22Rv1 (cell line): ENCODE results near the gene DCDC2C.

ENCODE experiments used
- H3K27ac ChIP-seq: fragments of 450-650 bp; 2 replicates; pipeline ENCODE4 v1.5.1; 2017
- ZFX ChIP-seq: fragments of 450-650 bp; IDR thresholded peaks from 2 replicates; pipeline ENCODE4 v1.6.1; 2017; ENCODE audit warnings: antibody characterized with exemption, borderline replicate concordance
- TF ChIP-seq, protein P1 (sequence below): fragments of 450-650 bp; IDR thresholded peaks from 2 replicates; pipeline ENCODE4 v1.5.1; 2017; ENCODE audit warnings: mild to moderate bottlenecking

The DCDC2C gene

DNA sequence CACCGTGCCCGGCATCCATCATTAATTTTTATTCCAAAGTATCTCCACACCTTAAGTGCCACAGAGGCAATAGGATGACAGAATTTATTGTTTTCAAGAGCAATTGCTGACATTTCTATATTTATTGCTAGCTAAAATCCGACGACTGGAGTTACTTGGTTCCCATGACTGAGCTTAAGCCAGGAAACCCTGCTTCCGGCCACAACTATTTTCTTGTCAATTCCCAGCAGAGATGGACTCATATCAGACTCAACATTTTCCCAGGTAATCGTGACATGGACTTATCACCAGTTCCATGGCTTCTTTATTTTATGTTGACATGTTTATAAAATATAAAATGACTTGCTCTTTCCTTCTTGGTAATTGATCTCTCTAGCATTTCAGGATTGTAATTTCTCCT lies 20.6 kb upstream of the DCDC2C start:
- TF ChIP-seq ZFX, result no peak
- TF ChIP-seq, protein P1, sequence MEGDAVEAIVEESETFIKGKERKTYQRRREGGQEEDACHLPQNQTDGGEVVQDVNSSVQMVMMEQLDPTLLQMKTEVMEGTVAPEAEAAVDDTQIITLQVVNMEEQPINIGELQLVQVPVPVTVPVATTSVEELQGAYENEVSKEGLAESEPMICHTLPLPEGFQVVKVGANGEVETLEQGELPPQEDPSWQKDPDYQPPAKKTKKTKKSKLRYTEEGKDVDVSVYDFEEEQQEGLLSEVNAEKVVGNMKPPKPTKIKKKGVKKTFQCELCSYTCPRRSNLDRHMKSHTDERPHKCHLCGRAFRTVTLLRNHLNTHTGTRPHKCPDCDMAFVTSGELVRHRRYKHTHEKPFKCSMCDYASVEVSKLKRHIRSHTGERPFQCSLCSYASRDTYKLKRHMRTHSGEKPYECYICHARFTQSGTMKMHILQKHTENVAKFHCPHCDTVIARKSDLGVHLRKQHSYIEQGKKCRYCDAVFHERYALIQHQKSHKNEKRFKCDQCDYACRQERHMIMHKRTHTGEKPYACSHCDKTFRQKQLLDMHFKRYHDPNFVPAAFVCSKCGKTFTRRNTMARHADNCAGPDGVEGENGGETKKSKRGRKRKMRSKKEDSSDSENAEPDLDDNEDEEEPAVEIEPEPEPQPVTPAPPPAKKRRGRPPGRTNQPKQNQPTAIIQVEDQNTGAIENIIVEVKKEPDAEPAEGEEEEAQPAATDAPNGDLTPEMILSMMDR, result no peak

DNA sequence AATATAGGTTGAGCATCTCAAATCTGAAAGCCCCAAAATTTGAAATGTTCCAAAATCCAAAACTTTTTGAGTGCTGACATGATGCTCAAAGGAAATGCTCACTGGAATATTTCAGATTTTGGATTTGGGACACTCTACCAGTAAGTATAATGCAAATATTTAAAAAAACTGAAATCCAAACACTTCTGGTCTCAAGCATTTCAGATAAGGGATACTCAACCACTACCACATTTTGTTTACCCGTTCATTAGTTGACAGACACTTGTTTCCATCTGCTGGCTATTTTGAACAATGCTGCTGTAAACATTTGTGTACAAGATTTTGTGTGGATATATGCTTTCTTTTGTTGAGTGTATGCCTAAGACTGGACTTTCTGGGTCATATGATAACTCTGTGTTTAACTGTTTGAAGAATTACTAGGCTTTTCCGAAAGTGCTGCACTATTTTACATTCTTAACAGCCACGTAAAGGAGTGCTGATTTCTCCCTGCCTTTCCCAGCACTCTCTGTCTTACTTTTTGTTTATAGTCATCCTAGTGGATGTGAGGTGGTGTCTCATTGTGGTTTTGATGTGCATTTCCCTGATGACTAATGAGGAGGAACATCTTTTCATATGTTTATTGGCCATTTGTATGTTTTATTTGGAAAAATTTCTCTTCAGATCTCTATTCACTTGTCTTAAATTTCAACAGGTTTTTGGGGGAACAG lies 19.5 kb upstream of the DCDC2C start:
- no peak for TF ChIP-seq ZFX
- TF ChIP-seq, protein P1, result no peak
- no peak overlapping the region for H3K27ac ChIP-seq

More for the DNA sequence above, 20.6 kb upstream of the DCDC2C start:
- no peak overlapping the region for H3K27ac ChIP-seq

DNA sequence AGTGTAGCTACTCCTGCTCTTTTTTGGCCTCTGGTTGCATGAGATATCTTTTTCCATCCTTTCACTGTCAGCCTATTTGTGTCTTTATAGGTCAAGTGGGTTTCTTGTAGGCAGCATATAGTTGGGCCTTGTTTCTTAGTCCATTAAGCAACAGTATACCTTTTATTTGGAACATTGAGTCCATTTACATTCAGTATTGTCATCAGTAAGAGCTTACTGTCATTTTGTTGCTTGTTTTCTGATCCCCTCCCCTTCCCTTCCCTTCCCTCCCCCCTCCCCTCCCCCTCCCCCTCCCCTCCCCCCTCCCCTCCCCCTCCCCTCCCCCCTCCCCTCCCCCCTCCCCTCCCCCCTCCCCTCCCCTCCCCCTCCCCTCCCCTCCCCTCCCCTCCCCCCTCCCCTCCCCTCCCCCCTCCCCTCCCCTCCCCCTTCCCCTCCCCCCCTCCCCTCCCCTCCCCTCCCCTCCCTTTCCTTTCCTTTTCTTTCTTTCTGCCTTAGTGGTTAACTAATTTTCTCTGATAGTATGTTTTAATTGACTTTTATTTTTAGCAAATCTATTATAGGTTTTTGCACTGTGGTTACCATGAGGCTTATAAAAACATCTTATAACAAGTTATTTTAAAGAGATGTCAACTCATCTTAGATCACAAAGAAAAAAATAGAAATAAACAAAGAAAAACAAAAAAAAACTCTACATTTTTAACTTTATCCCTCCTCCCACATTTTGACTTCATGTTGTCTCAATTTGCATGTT lies 13.2 kb upstream of the DCDC2C start:
- no peak overlapping the region for H3K27ac ChIP-seq
- TF ChIP-seq ZFX, result no peak
- TF ChIP-seq, protein P1, result no peak

DNA sequence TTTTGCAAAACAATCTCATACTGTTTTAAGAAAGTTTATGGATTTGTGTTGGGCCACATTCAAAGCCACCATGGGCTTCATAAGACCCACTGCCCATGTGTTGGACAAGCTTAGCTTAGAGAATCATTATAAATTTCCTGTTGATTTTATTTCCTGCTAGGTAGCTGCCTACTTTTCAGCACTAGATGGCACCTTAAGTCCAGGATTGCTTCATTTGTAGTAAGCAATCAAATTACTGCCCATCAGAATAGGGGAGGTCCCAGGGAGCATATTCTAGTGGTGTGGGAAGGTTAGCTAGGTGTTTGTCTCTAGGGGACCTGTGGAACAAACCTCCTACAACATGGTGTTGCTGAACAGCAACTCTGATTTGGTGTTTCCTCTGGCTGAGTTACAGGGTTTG lies 11.0 kb upstream of the DCDC2C start:
- TF ChIP-seq ZFX, result no peak
- TF ChIP-seq, protein P1, result peak; percentile 56

DNA sequence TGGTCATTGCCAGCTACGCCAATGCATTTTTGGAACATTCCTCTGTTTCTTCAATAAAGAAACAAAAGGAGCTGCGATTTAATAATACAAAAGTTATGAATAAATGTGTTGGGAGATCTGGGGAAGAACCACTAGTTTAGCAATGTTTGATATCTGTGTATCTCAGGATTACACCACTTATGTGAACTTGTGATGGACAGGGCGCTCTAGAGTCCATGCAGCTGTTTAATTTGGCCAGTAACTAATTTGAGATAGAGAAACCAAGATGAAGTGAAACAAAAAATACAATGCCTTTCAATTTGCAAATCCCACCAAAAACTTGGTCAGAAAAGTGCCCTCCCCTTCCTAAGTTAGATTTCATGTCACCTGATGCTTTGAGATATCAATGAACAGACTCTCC lies 6.8 kb upstream of the DCDC2C start:
- TF ChIP-seq, protein P1, result no peak
- TF ChIP-seq ZFX, result no peak
- H3K27ac ChIP-seq, result no peak overlapping the region

More for the DNA sequence above, 11.0 kb upstream of the DCDC2C start:
- no peak overlapping the region for H3K27ac ChIP-seq

DNA sequence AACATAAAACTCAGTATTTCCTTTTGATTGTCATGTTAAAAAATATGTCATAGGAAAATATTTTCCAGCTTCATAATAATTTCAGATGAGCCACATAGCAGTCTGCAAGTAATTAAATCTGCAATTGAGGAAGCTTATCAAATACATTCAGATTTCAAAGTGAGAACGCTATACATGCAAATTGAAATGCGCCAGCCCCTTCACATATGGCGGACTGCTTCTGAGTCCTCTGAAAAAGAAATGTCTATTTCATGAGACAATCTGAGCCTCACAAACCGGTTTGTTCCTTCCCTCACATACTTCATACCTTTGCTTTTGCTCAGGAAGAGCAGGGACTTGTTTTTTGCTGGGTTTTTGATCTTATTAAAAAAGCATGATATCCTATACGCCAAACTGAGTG lies 2.3 kb upstream of the DCDC2C start:
- TF ChIP-seq ZFX, result no peak
- TF ChIP-seq, protein P1, result no peak

DNA sequence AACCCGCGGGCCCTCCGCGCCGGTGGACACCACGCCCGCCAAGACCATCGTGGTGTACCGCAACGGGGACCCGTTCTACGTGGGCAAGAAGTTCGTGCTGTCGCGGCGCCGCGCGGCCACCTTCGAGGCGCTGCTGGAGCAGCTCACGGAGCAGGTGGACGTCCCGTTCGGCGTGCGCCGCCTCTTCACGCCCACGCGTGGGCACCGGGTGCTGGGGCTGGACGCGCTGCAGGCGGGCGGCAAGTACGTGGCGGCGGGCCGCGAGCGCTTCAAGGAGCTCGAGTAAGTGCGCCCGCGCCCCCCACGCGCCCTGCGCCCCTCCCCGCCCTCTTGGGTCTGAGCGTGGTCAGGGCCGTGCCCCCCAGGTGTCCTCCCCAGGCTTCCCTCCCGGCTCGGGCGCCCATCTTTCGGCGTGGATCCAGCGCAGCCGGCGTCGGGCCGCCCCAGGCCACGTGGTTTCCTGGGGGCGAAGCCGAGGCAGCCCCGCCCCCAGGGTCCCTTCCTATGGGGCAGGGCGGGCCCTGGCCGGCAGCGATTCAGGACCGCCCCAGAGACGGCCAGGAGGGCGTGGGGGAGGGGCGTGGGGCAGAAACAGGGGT lies 481 bp downstream of the DCDC2C start:
- no peak for TF ChIP-seq ZFX
- TF ChIP-seq, protein P1, result no peak
- no peak overlapping the region for H3K27ac ChIP-seq

More for the DNA sequence above, 2.3 kb upstream of the DCDC2C start:
- H3K27ac ChIP-seq, result no peak overlapping the region
